Measurements from ENCODE around the gene PTRH1. TPM values are rescaled to one million over a fixed set of nuclear protein-coding genes. Genes with fewer than 3 reads are reported as not detected.
A peak's percentile ranks its signal among the peaks of the same experiment; 100 is the strongest.

Gene PTRH1
- total RNA-seq, 2 experiments from 2014 or later = 20.9 to 22.7 TPM

GRCh38 chr9:127726871-127727270, 11.4 kb upstream of the PTRH1 start:
- POLR2A ChIA-PET = no interaction called here
- Mint-ChIP-seq H3K36me3 (no peaks in the 10 kb centered on the region), H3K27me3 (no peaks in the 10 kb centered on the region), H3K9me3 (no peaks in the 10 kb centered on the region), H3K4me3 (no peak overlapping the region), H3K27ac (no peak overlapping the region), H3K4me1 (ENCODE audit: low read depth) (no peaks in the 10 kb centered on the region)
- CTCF ChIA-PET = no interaction called here
- no peak for DNase-seq
- intact Hi-C loops (cut with micrococcal nuclease) = loop anchor here (2.0 kb wide), 1 partner anchor 16 kb away; no protein-coding TSS in a partner anchor

GRCh38 chr9:127724012-127724411, 8.5 kb upstream of the PTRH1 start:
- no peak overlapping the region for H3K27ac Mint-ChIP-seq
- H3K27me3 Mint-ChIP-seq = no peaks in the 10 kb centered on the region
- CTCF ChIA-PET = interaction anchor here (1.7 kb wide), 1 partner anchor 11 kb away, joined by 7 read pairs; the partner anchor contains the start of gene TOR2A
- intact Hi-C loops (cut with micrococcal nuclease) = no loop called here
- no peaks in the 10 kb centered on the region for H3K9me3 Mint-ChIP-seq
- DNase-seq = no peak
- no peak overlapping the region for H3K4me3 Mint-ChIP-seq
- no peaks in the 10 kb centered on the region for H3K36me3 Mint-ChIP-seq
- peaks cover 15% of the 10 kb centered on the region for H3K4me1 Mint-ChIP-seq (ENCODE audit: low read depth)
- POLR2A ChIA-PET = no interaction called here

- ChIA-PET POLR2A (no interaction called here), CTCF (no interaction called here)
- no peaks in the 10 kb centered on the region for H3K27me3 Mint-ChIP-seq
- no peak for DNase-seq
- no peaks in the 10 kb centered on the region for H3K9me3 Mint-ChIP-seq
- H3K36me3 Mint-ChIP-seq = no peaks in the 10 kb centered on the region
- no peak overlapping the region for H3K27ac Mint-ChIP-seq
- H3K4me1 Mint-ChIP-seq (ENCODE audit: low read depth) = peaks cover 15% of the 10 kb centered on the region
- no peak overlapping the region for H3K4me3 Mint-ChIP-seq
- intact Hi-C loops (cut with micrococcal nuclease) = no loop called here
Measured at GRCh38 chr9:127723444-127723843, 8.0 kb upstream of the PTRH1 start.

- CTCF ChIA-PET = no interaction called here
- Mint-ChIP-seq H3K36me3 (no peaks in the 10 kb centered on the region), H3K27me3 (no peaks in the 10 kb centered on the region), H3K4me3 (no peak overlapping the region), H3K27ac (no peak overlapping the region), H3K4me1 (ENCODE audit: low read depth) (peaks cover 15% of the 10 kb centered on the region), H3K9me3 (no peaks in the 10 kb centered on the region)
- intact Hi-C loops (cut with micrococcal nuclease) = no loop called here
- POLR2A ChIA-PET = no interaction called here
- no peak for DNase-seq
Measured at GRCh38 chr9:127723013-127723412, 7.5 kb upstream of the PTRH1 start.

GRCh38 chr9:127722055-127722745, 6.7 kb upstream of the PTRH1 start:
- H3K27ac Mint-ChIP-seq = peak overlapping the region; percentile 33
- H3K4me3 Mint-ChIP-seq = no peak overlapping the region
- H3K9me3 Mint-ChIP-seq = no peaks in the 10 kb centered on the region
- H3K27me3 Mint-ChIP-seq = no peaks in the 10 kb centered on the region
- intact Hi-C loops (cut with micrococcal nuclease) = no loop called here
- H3K36me3 Mint-ChIP-seq = no peaks in the 10 kb centered on the region
- CTCF ChIA-PET = no interaction called here
- POLR2A ChIA-PET = no interaction called here
- DNase-seq = no peak
- H3K4me1 Mint-ChIP-seq (ENCODE audit: low read depth) = peaks cover 15% of the 10 kb centered on the region

- no peaks in the 10 kb centered on the region for H3K36me3 Mint-ChIP-seq
- POLR2A ChIA-PET = no interaction called here
- no peak overlapping the region for H3K27ac Mint-ChIP-seq
- CTCF ChIA-PET = no interaction called here
- DNase-seq = no peak
- H3K9me3 Mint-ChIP-seq = no peaks in the 10 kb centered on the region
- no peaks in the 10 kb centered on the region for H3K27me3 Mint-ChIP-seq
- peaks cover 15% of the 10 kb centered on the region for H3K4me1 Mint-ChIP-seq (ENCODE audit: low read depth)
- intact Hi-C loops (cut with micrococcal nuclease) = no loop called here
- no peak overlapping the region for H3K4me3 Mint-ChIP-seq
Measured at GRCh38 chr9:127721391-127721821, 5.9 kb upstream of the PTRH1 start.

GRCh38 chr9:127720865-127721227, 5.4 kb upstream of the PTRH1 start:
- intact Hi-C loops (cut with micrococcal nuclease) = no loop called here
- POLR2A ChIA-PET = interaction anchor here (1.5 kb wide), 1 partner anchor 14 kb away, joined by 3 read pairs; the partner anchor contains the start of gene TOR2A
- no peaks in the 10 kb centered on the region for H3K9me3 Mint-ChIP-seq
- DNase-seq = no peak
- no peaks in the 10 kb centered on the region for H3K27me3 Mint-ChIP-seq
- CTCF ChIA-PET = interaction anchor here (2.6 kb wide), 1 partner anchor 14 kb away, joined by 14 read pairs; the partner anchor contains the start of gene TOR2A
- H3K27ac Mint-ChIP-seq = peak overlapping the region; percentile 23
- no peaks in the 10 kb centered on the region for H3K36me3 Mint-ChIP-seq
- H3K4me1 Mint-ChIP-seq (ENCODE audit: low read depth) = peaks cover 21% of the 10 kb centered on the region
- H3K4me3 Mint-ChIP-seq = no peak overlapping the region

GRCh38 chr9:127720031-127720864, 4.8 kb upstream of the PTRH1 start:
- peak; percentile 27 for DNase-seq

GRCh38 chr9:127717766-127718165, 2.3 kb upstream of the PTRH1 start:
- no peak for DNase-seq
- Mint-ChIP-seq H3K4me1 (ENCODE audit: low read depth) (peaks cover 24% of the 10 kb centered on the region), H3K27ac (no peak overlapping the region), H3K36me3 (no peaks in the 10 kb centered on the region), H3K27me3 (no peaks in the 10 kb centered on the region), H3K4me3 (no peak overlapping the region), H3K9me3 (no peaks in the 10 kb centered on the region)
- CTCF ChIA-PET = interaction anchor here (3.7 kb wide), 1 partner anchor 17 kb away, joined by 41 read pairs; the partner anchor contains the start of gene TOR2A
- intact Hi-C loops (cut with micrococcal nuclease) = loop anchor here (5.0 kb wide), 1 partner anchor 200 kb away; the partner anchor contains the start of gene ST6GALNAC4
- POLR2A ChIA-PET = no interaction called here

More at GRCh38 chr9:127720031-127720864, 4.8 kb upstream of the PTRH1 start:
- Mint-ChIP-seq H3K9me3 (no peaks in the 10 kb centered on the region), H3K27me3 (no peaks in the 10 kb centered on the region), H3K36me3 (no peaks in the 10 kb centered on the region), H3K27ac (peak overlapping the region; percentile 47), H3K4me1 (ENCODE audit: low read depth) (peaks cover 21% of the 10 kb centered on the region), H3K4me3 (peak overlapping the region; percentile 2)
- CTCF ChIA-PET = interaction anchor here (2.6 kb wide), 1 partner anchor 15 kb away, joined by 14 read pairs; the partner anchor contains the start of gene TOR2A
- POLR2A ChIA-PET = interaction anchor here (0.5 to 1.5 kb wide), 2 partner anchors 14 to 602 kb away, joined by 3 read pairs; partner anchors contain the start of gene TOR2A
- intact Hi-C loops (cut with micrococcal nuclease) = no loop called here

- Mint-ChIP-seq H3K36me3 (no peaks in the 10 kb centered on the region), H3K4me1 (ENCODE audit: low read depth) (peaks cover 28% of the 10 kb centered on the region), H3K4me3 (peak overlapping the region; percentile 90), H3K27ac (peak overlapping the region; percentile 74), H3K9me3 (no peaks in the 10 kb centered on the region), H3K27me3 (no peaks in the 10 kb centered on the region)
- DNase-seq = no peak
- CTCF ChIA-PET = interaction anchor here (2.1 to 3.7 kb wide), 2 partner anchors 18 to 191 kb away, joined by 5 to 41 read pairs; partner anchors contain the start of gene TOR2A
- intact Hi-C loops (cut with micrococcal nuclease) = loop anchor here (5.0 kb wide), 1 partner anchor 201 kb away; the partner anchor contains the start of gene ST6GALNAC4
- POLR2A ChIA-PET = interaction anchor here (1.1 to 1.6 kb wide), 4 partner anchors 14 to 265 kb away, joined by 3 to 6 read pairs (median 4); partner anchors contain the start of genes LRSAM1, RPL12 and TOR2A
Measured at GRCh38 chr9:127716412-127716811, 949 bp upstream of the PTRH1 start.

GRCh38 chr9:127714951-127715469, 453 bp downstream of the PTRH1 start:
- no peaks in the 10 kb centered on the region for H3K27me3 Mint-ChIP-seq
- peak; percentile 32 for DNase-seq
- peak overlapping the region; percentile 90 for H3K4me3 Mint-ChIP-seq
- intact Hi-C loops (cut with micrococcal nuclease) = loop anchor here (1.0 to 5.0 kb wide), 4 partner anchors 16 to 202 kb away; partner anchors contain the start of gene ST6GALNAC4
- ChIA-PET CTCF (interaction anchor here (0.6 to 3.7 kb wide), 6 partner anchors 10 to 413 kb away, joined by 3 to 41 read pairs (median 3); partner anchors contain the start of genes ST6GALNAC4 and TOR2A), POLR2A (interaction anchor here (0.7 to 1.6 kb wide), 5 partner anchors 9 to 263 kb away, joined by 3 to 6 read pairs (median 4); partner anchors contain the start of genes LRSAM1, RPL12 and TOR2A)
- H3K4me1 Mint-ChIP-seq (ENCODE audit: low read depth) = peaks cover 28% of the 10 kb centered on the region
- H3K27ac Mint-ChIP-seq = peak overlapping the region; percentile 74
- no peaks in the 10 kb centered on the region for H3K36me3 Mint-ChIP-seq
- no peaks in the 10 kb centered on the region for H3K9me3 Mint-ChIP-seq

Data from activated CD4-positive, alpha-beta memory T cell treated with anti-CD3 and anti-CD28 coated beads for 36 hours (primary cell).